Sigmoid colon (tissue), 7 donors: ENCODE measurements around the gene COPB2. TPM values are rescaled to one million over a fixed set of nuclear protein-coding genes. Genes with fewer than 3 reads are reported as not detected.

Experiments used
- DNase-seq: peaks from one replicate; pipeline ENCODE4 v3.0.0-alpha.2; 2019
- H3K27ac ChIP-seq, 4 donors: fragments of 200-600 bp; sonication (generic); one replicate each; pipeline ENCODE4 v1.5.1; 2016 to 2019; ENCODE audit warnings: mild to moderate bottlenecking in 1 of 4
- H3K27me3 ChIP-seq, 3 donors: fragments of 200-600 bp; sonication (generic); one replicate each; pipeline ENCODE4 v1.5.1; 2019; ENCODE audit warnings: mild to moderate bottlenecking in 1 of 3
- H3K36me3 ChIP-seq, 4 donors: fragments of 200-600 bp; sonication (generic); one replicate each; pipeline ENCODE4 v1.5.1; 2016 to 2019
- H3K4me1 ChIP-seq, 4 donors: fragments of 200-600 bp; sonication (generic); one replicate each; pipeline ENCODE4 v1.5.1; 2017 to 2019
- H3K4me3 ChIP-seq, 4 donors: fragments of 200-600 bp; sonication (generic); one replicate each; pipeline ENCODE4 v1.5.1; 2017 to 2019; ENCODE audit warnings: mild to moderate bottlenecking in 2 of 4, moderate library complexity in 1 of 4
- H3K9me3 ChIP-seq, 4 donors: fragments of 200-600 bp in 3 of 4; sonication (generic) in 3 of 4; one replicate each; pipeline versions ENCODE4 v1.5.1 to v1.6.1; 2013 to 2019
- EP300 ChIP-seq, 4 donors: sonication (generic); formaldehyde crosslinking; IDR thresholded peaks; one replicate each; pipeline ENCODE4 v1.6.1; 2017; ENCODE audit warnings: antibody characterized with exemption in 4 of 4
- POLR2A ChIP-seq, 2 donors: fragments of 450-650 bp; IDR thresholded peaks; one replicate each; pipeline ENCODE4 v1.6.1; 2016; ENCODE audit warnings: antibody characterized with exemption in 2 of 2, mild to moderate bottlenecking in 2 of 2, moderate library complexity in 2 of 2
- POLR2AphosphoS5 ChIP-seq, 4 donors: sonication (generic); formaldehyde crosslinking; IDR thresholded peaks; one replicate each; pipeline ENCODE4 v1.6.1; 2017; ENCODE audit warnings: antibody characterized with exemption in 4 of 4
- WGBS, 2 donors: extraction: QIAGEN DNeasy Blood & Tissue Kit; methylation state at CpG; one replicate each; pipeline ENCODE4 v1.1.7; 2013; 5-methylcytosine and 5-hydroxymethylcytosine counted together
- intact Hi-C: fragments of 100-400 bp; cut with DNase I; formaldehyde crosslinking; loops from one replicate; pipeline ENCODE4 v1.15.1; 2023
- polyA plus RNA-seq, 3 donors: library from polyadenylated mRNA; stranded (reverse); fragments of 200-250 nt; gene quantifications; one replicate each; pipeline ENCODE4 v1.2.3, GENCODE V29; 2013
- total RNA-seq, 4 donors: library from RNA; depleted of rRNA; stranded (reverse); fragments of >200 nt; gene quantifications; one replicate each; pipeline ENCODE4 v1.1.0, GENCODE V29; 2016
- TF ChIP-seq, protein P1 (sequence below), 4 experiments: fragments of 450-650 bp in 3 of 4; fragments of 200-600 bp in 1 of 4; IDR thresholded peaks; one replicate each; pipeline ENCODE4 v1.5.1; 2016 to 2019; ENCODE audit warnings: antibody characterized with exemption in 4 of 4, mild to moderate bottlenecking in 3 of 4, moderate library complexity in 2 of 4
- donor health status: healthy with polysubstance abuse.
- donor health status: Bipolar disorder and iron deficiency.
- donor health status: healthy.

The COPB2 gene
- total RNA-seq (10 to 100 TPM; 54.0 to 82.0 (median 68.7) TPM), polyA plus RNA-seq (10 to 100 TPM; 52.3 to 68.9 (median 59.8) TPM)

DNA sequence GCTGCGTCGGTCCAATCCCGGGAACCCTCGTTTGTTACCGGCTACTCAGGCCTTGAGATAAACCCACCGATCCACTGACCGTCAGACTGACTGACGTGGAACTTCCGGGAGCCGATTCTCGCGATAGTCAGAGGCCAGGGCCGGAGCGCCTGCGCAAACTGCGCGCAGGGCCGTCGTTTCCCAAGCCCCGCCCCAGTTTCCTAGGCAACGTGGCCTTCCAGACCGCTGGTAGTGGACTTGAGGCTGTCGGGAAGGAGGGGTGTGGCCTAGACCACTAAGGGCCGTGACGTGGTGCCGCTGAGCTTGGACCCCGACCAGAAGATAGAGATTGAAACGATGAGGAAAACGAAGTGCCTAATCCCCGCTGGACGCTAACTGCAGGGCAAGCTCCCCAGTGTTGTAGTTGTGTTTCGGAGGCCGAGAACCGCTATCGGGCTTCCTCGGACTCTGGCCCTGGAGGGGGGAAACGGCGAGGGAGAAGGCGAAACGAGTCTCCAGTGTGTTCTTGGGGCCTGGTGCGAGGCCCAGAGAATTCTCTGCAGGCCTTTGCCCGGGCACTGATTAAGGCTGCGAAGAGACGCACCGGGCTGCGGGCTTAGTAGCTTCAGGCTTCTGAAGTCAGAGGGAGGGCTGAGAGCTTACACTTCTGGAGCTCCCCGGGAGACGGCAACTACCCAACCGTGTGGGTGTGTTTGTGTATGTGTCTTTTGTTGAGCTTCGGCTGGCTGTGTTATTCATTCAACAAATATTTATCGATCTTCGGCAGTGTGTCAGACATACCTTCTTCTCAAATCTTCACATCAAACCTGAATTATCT is at the start of gene COPB2:
Gene COPB2, minus strand, starts transcription at position 96 of the 817 bp plus-strand sequence. CDS start 97 bp downstream, outside the sequence.
- H3K36me3 ChIP-seq = no peaks in the 10 kb centered on the region
- no peaks in the 10 kb centered on the region for H3K27me3 ChIP-seq
- peak; percentile 100 for DNase-seq
- WGBS, 2 donors = 1% methylated on average over 52 of the region's 52 CpGs
- intact Hi-C loops = loop anchor here (5.0 kb wide), 1 partner anchor 42 kb away; no protein-coding TSS in a partner anchor
- H3K4me3 ChIP-seq = peak within 1 kb of the TSS; percentile 73 to 96 (median 90)
- H3K4me1 ChIP-seq = peaks cover 0 to 43% (median 39%) of the 10 kb centered on the region in 4 donors
- H3K9me3 ChIP-seq = no peaks in the 10 kb centered on the region
- H3K27ac ChIP-seq = peak within 1 kb of the TSS; percentile 94 to 96 (median 96)
- peak; percentile 73 to 80 for TF ChIP-seq POLR2A (IDR thresholded peaks at IDR 0.05)
- TF ChIP-seq, protein P1, sequence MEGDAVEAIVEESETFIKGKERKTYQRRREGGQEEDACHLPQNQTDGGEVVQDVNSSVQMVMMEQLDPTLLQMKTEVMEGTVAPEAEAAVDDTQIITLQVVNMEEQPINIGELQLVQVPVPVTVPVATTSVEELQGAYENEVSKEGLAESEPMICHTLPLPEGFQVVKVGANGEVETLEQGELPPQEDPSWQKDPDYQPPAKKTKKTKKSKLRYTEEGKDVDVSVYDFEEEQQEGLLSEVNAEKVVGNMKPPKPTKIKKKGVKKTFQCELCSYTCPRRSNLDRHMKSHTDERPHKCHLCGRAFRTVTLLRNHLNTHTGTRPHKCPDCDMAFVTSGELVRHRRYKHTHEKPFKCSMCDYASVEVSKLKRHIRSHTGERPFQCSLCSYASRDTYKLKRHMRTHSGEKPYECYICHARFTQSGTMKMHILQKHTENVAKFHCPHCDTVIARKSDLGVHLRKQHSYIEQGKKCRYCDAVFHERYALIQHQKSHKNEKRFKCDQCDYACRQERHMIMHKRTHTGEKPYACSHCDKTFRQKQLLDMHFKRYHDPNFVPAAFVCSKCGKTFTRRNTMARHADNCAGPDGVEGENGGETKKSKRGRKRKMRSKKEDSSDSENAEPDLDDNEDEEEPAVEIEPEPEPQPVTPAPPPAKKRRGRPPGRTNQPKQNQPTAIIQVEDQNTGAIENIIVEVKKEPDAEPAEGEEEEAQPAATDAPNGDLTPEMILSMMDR (IDR thresholded peaks at IDR 0.05) = no peak
- TF ChIP-seq POLR2AphosphoS5 (IDR thresholded peaks at IDR 0.05) = peak; percentile 87 to 95 (median 94)
- TF ChIP-seq EP300 (IDR thresholded peaks at IDR 0.05) = peak in 1 of 4 donors; percentile 66

DNA sequence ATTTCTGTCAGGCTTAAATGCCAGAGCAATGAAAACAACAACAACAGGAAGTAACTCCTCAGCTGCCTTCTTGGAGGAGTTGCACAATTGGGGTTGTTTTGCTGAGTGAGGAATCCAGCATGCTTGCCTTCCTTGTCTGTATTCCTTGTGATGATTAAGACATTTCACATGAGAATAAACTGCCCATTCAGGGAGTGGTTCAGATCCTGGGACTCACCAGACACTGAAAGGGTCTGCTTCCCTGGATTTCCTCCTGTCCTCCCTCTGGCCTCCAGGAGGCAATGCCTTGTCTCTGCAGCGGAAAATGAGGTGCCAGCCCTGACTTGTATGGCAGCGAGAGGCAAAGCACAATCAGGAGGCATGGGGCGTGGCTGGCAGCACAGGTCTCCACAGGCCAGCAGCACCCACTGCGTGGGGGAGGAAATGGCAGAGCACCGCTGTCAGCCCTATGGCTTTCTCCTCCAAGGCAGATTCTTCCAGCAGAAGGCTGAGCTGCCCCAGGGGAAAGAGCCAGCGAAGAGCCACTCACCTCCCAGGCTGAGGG is 45.4 kb upstream of the COPB2 start:
- Histone ChIP-seq H3K27ac (no peak overlapping the region), H3K36me3 (no peaks in the 10 kb centered on the region), H3K27me3 (no peaks in the 10 kb centered on the region), H3K4me1 (no peaks in the 10 kb centered on the region), H3K9me3 (peaks cover 0 to 2% (median 0%) of the 10 kb centered on the region in 4 donors), H3K4me3 (no peak overlapping the region)
- TF ChIP-seq EP300 (IDR thresholded peaks at IDR 0.05) = no peak
- TF ChIP-seq, protein P1 (IDR thresholded peaks at IDR 0.05) = no peak
- no peak for TF ChIP-seq POLR2AphosphoS5 (IDR thresholded peaks at IDR 0.05)
- TF ChIP-seq POLR2A (IDR thresholded peaks at IDR 0.05) = no peak
- intact Hi-C loops = loop anchor here (10.0 kb wide), 1 partner anchor 500 kb away; the partner anchor contains the start of gene CLSTN2
- 89% methylated on average over 6 of the region's 6 CpGs for WGBS, 2 donors
- no peak for DNase-seq

DNA sequence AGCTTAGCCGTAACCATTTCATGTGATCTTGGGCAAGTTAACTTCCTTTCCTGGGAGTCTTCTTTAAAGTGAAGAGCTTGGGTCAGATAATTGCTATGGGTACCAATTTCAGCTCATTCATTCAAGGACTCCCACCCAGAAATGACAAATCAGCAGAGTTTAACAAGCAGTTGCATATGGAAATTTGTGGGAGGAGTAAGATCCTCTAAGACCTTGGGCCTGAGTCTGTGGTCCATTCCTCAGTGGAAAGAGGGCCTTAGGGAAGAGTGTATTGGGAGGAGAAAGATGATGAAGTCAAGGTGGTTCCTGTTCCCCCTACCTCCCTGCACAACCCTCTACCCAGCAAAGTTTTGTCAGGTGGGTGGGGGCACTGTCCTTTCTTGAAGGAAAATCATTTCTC is 44.8 kb upstream of the COPB2 start:
- no peak for DNase-seq
- H3K27ac ChIP-seq = no peak overlapping the region
- intact Hi-C loops = loop anchor here (10.0 kb wide), 1 partner anchor 501 kb away; the partner anchor contains the start of gene CLSTN2
- no peaks in the 10 kb centered on the region for H3K4me1 ChIP-seq
- no peak for TF ChIP-seq EP300 (IDR thresholded peaks at IDR 0.05)
- no peak for TF ChIP-seq POLR2A (IDR thresholded peaks at IDR 0.05)
- no peak for TF ChIP-seq POLR2AphosphoS5 (IDR thresholded peaks at IDR 0.05)
- TF ChIP-seq, protein P1 (IDR thresholded peaks at IDR 0.05) = no peak
- H3K36me3 ChIP-seq = no peaks in the 10 kb centered on the region
- peaks cover 0 to 2% (median 0%) of the 10 kb centered on the region in 4 donors for H3K9me3 ChIP-seq
- WGBS, 2 donors = 93 to 97% methylated on average over 1 of the region's 1 CpG
- H3K4me3 ChIP-seq = no peak overlapping the region
- H3K27me3 ChIP-seq = no peaks in the 10 kb centered on the region

DNA sequence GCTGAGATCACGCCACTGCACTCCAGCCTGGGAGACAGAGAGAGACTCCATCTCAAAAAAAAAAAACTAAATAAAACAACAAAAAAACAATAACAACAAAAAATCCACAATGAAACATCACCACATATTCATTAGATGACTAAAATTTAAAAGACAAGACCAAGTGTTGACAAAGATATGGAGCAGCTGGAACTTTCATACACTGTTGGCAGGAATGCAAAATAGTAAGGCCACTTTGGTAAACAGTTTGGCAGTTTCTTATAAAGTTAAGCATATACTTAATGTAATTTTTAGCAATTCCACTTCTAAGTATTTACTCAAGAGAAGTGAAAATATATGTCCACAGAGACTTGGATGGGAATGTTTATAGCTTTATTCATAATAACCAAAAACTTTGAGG is 43.6 kb upstream of the COPB2 start:
- Histone ChIP-seq H3K4me1 (no peaks in the 10 kb centered on the region), H3K9me3 (peaks cover 0 to 2% (median 0%) of the 10 kb centered on the region in 4 donors), H3K27ac (no peak overlapping the region), H3K36me3 (no peaks in the 10 kb centered on the region), H3K4me3 (no peak overlapping the region), H3K27me3 (no peaks in the 10 kb centered on the region)
- TF ChIP-seq, protein P1 (IDR thresholded peaks at IDR 0.05) = no peak
- TF ChIP-seq POLR2A (IDR thresholded peaks at IDR 0.05) (no peak), EP300 (IDR thresholded peaks at IDR 0.05) (no peak), POLR2AphosphoS5 (IDR thresholded peaks at IDR 0.05) (no peak)
- intact Hi-C loops = loop anchor here (10.0 kb wide), 1 partner anchor 502 kb away; the partner anchor contains the start of gene CLSTN2
- WGBS, 2 donors = 95 to 98% methylated on average over 1 of the region's 1 CpG
- DNase-seq = no peak
